ENCODE data around the gene AREG.

AREG gene

GRCh38 chr4:74449571-74450297, 4.8 kb downstream of the AREG start:
- no peak for DNase-seq (ENCODE audit: low read depth)
- H3K4me3 ChIP-seq (ENCODE audit: low read depth, low read length), result no peak overlapping the region
- TF ChIP-seq CTCF (IDR thresholded peaks at IDR 0.05; ENCODE audit: insufficient read depth, low read depth, low read length, missing control alignments), result no peak

GRCh38 chr4:74450298-74450683, 5.4 kb downstream of the AREG start:
- no peak for TF ChIP-seq CTCF (IDR thresholded peaks at IDR 0.05; ENCODE audit: insufficient read depth, low read depth, low read length, missing control alignments)

GRCh38 chr4:74451214-74451661, 6.3 kb downstream of the AREG start:
- TF ChIP-seq CTCF (IDR thresholded peaks at IDR 0.05; ENCODE audit: insufficient read depth, low read depth, low read length, missing control alignments), result no peak
- DNase-seq (ENCODE audit: low read depth), result no peak
- H3K4me3 ChIP-seq (ENCODE audit: low read depth, low read length), result no peak overlapping the region

More at GRCh38 chr4:74450298-74450683, 5.4 kb downstream of the AREG start:
- no peak overlapping the region for H3K4me3 ChIP-seq (ENCODE audit: low read depth, low read length)
- DNase-seq (ENCODE audit: low read depth), result no peak

- no peak overlapping the region for H3K4me3 ChIP-seq (ENCODE audit: low read depth, low read length)
- no peak for DNase-seq (ENCODE audit: low read depth)
- no peak for TF ChIP-seq CTCF (IDR thresholded peaks at IDR 0.05; ENCODE audit: insufficient read depth, low read depth, low read length, missing control alignments)
Measured at GRCh38 chr4:74453037-74453635, 8.2 kb downstream of the AREG start.

- DNase-seq (ENCODE audit: low read depth), result no peak
- no peak overlapping the region for H3K4me3 ChIP-seq (ENCODE audit: low read depth, low read length)
- no peak for TF ChIP-seq CTCF (IDR thresholded peaks at IDR 0.05; ENCODE audit: insufficient read depth, low read depth, low read length, missing control alignments)
Measured at GRCh38 chr4:74453829-74454742, 9.2 kb downstream of the AREG start.

GRCh38 chr4:74455361-74456055, 10.6 kb downstream of the AREG start:
- TF ChIP-seq CTCF (IDR thresholded peaks at IDR 0.05; ENCODE audit: insufficient read depth, low read depth, low read length, missing control alignments), result no peak
- DNase-seq (ENCODE audit: low read depth), result no peak
- no peak overlapping the region for H3K4me3 ChIP-seq (ENCODE audit: low read depth, low read length)
